Stimulated activated CD4-positive, alpha-beta T cell treated with anti-CD3 and anti-CD28 coated beads, Interleukin-12 subunit alpha, Interleukin-12 subunit beta, amount 100 ng/mL, for 4 hours (primary cell): ENCODE results near the gene KLK6.

Experiments used
- DNase-seq: peaks from one replicate; pipeline ENCODE4 v3.0.0-alpha.2; 2020

The KLK6 gene

DNA sequence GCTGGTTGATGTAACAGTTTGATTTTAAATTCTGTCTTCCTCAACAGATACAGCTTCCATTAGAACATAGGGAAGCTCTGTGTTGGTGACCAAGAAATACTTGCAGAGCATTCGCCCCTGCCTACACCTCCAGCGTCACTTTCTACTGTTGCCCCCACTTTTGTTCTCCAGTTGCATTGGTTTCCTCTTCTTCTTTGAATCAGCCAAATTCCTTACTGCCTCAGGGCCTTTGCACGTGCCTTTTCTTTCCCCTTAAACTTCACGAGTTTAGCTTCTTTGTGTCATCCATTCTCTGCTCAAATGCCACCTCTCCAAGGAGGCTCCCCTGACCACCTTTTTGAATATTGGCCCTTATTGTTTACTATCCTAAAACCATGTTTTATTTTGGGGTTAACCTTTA lies 22.3 kb downstream of the KLK6 start:
- no peak for DNase-seq

DNA sequence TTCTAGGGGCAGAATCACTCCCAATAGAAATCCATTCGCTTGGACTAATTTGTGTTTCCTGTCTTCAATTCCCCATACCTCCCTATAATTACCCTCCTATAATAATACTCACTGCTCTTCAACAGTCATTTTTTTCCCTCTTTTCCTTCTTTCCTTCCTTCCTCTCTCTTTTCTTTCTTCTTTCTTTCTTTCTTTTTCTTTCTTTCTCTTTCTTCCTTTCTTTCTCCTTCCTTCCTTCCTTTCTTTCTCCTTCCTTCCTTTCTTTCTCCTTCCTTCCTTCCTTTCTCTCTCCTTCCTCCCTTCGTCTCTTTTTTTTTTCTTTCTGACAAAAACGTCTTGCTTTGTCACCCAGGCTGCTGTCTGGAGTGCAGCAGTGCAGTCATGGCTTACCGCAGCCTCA lies 24.6 kb downstream of the KLK6 start:
- DNase-seq: no peak

DNA sequence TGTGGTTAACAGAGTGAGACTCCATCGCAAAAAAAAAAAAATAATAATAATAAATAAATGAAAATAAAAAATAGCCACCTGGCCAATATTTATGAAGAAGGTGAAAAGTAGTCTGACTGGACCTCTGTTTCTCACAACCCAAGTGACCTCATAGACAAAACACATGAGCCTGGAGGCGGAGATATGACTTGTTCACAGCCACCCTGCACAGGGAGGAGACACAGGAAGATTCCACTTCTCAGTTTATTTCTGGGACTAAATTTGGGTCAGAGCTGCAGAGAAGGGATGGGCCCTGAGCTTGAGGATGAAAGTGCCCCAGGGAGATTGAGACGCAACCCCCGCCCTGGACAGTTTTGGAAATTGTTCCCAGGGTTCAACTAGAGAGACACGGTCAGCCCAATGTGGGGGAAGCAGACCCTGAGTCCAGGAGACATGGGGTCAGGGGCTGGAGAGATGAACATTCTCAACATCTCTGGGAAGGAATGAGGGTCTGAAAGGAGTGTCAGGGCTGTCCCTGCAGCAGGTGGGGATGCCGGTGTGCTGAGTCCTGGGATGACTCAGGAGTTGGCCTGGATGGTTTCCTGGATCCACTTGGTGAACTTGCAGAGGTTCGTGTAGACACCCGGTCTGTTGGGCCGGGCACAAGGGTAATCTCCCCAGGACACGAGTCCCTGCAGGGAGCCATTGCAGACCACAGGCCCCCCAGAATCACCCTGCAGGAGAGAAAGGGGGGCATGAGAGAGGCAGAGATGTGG lies 26.1 kb downstream of the KLK6 start:
- no peak for DNase-seq

DNA sequence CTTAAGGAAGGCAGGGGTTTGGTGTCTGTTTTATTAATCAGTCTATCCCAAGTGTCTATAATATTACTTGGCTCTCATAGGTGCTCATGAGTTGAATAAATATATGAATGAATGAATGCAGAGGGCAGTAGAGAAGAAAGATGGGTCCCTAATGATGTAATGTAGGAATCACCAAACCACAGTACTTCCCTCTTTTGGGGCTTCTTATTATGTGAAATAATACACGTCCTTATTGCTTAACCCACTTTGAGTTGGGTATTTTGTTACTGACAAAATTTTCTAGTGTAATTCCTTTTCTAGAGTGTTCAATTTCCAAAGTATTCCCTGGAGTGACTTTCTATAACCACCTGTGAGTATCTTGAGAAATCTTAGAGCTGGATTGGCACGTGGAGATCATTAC lies 29.8 kb downstream of the KLK6 start:
- no peak for DNase-seq

DNA sequence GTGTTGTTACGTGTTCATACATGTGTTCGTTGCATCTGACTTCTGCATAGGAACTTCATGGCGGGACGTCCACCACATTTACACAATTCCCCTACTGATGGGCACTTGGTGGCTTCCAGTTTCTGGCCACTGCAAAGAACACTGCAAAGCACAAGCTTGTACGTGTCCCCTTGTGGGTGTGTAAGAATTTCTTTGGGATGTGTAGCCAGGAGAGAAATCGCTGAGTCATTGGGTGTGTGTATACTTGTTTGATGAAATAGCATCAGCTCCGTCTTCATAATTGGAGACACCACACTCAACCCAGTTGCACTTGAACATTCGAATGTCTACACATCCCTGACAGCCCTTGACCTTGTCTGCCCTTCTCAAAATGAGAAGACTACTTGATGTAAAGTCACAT lies 35.8 kb downstream of the KLK6 start:
- no peak for DNase-seq

DNA sequence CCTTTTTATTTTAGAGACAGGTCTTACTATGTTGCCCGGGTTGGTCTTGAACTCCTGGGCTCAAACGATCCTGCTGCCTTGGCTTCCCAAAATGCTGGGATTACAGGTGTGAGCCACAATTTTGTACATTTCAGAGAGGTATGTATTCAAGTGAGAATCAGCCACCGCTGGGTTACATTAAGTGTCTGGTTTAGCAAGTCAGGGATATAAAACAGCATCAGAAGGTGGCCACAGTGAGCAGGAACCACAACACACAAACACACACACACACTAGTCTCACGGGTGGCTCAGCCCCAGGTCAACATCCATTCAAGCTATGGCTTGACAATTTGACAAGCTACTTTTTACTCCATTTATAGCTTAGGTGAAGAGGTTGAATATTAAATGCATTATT lies 36.7 kb downstream of the KLK6 start:
- no peak for DNase-seq

DNA sequence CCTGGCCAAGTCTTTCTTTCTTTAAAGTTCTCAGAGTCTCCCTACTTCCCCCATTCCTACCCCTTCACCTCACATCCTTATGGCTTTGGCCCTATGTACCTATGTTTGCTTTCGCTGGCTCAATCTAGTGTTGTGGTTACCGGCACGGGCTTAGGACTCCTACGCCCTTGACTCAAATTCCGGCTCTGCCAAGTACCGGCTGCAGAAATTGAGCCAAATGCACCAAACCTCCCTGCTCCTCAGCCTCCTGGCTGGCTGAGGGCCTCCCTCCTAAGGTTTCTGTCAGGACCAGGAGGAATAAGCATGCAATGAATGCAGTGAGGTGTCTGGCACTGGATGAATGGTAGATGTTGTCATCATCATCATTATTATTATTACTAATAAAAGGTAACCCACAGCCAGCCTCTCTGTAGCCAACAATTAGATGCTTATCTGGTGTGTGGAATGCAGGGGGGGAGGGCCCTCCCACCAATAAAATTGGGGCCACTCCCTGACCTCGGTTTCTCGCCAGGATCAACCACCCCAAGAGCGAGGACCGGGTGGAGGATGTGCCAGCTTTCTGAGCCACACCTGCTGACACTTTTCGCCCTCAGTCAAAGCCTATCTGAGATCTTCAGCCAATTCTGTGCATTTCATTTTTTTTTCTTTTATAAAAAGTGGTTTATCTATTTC lies 37.2 kb downstream of the KLK6 start:
- DNase-seq: no peak

DNA sequence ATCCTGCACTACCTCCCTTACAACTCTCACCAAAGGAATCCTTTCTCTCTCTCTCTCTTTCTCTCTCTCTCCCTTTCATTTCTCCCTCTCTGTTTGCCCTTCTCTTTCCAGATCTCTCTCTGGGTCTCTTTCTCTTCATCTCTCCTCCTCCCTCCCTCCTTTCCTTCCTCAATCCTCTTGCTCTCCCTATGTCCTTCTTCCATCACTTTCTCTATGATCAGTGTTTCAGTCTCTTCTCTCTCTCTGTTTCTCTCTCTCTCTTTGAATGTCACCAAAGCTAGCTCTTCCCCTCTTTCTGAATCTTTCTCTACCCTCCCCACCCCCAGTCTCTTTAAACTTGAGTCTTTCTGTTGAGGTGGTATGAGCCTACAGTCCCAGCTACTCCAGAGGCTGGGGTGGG lies 38.4 kb downstream of the KLK6 start:
- no peak for DNase-seq

DNA sequence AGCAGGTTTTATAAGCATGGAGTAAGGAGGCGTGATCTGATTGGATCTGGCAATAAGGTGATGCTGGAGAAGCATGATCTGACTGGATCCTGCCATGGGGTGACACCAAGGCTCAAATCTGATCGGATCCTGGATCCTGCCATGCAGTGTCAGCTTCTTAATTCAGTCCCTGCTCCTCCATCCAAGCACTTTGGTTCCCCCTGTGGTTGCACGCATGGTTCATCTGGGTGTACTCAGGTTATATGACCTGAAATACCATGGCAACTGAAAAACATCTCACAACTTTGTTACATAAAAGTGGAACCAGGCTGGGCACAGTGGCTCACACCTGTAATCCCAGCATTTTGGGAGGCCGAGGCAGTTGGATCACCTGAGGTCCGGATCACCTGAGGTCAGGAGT lies 40.6 kb downstream of the KLK6 start:
- no peak for DNase-seq

DNA sequence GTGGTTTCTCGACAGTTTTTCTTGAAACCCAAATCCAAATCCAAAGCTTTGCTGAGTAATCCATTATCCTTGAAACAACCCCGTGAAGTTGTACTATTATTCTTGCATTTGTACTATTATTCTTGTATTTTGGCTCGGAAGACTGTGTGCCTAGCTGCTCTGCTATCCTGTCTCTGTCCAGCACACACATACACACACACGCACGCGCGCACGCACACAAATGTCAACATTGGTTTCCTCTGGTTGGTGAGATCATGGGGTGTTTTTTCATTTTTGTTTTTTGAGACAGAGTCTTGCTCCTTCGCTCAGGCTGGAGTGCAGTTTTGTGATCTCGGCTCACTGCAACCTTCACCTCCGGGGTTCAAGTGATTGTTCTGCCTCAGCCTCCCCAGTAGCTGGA lies 43.2 kb downstream of the KLK6 start:
- no peak for DNase-seq

DNA sequence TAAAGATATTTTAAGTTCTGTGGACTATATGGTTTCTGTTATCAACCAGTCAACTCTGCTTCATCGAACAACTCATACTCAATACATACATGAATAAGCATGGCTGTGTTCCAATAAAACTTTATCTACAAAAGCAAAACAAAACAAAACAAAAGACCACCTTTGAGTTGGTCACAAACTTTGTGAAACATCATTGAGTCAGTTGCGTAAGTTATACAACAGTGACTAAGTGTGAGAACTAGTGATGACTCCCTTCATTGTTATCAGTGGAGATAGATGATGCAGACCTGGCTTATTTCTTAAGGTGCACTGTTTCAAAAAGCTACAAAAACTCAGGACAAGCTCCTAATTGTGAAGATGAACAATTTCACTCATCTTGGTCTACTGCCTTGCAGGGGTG lies 43.7 kb downstream of the KLK6 start:
- DNase-seq: no peak

DNA sequence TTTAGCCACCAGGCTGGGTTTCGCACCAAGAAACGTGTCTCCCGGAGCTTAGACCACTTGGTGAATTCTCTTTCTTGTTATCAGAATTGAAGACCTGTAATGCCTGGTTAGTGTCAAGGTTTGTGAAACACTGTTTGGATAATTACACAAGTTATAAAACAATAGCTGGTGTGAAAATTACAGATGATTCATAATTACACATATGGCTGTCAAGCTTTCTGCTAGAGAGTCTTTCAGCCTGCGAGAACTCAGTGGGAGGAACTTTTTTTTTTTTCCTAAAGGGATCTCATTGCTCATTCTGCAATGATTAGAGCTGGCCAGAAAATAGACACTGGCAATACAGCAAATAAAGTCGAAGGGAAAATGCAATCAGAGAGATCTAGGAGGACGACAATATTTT lies 44.8 kb downstream of the KLK6 start:
- no peak for DNase-seq

DNA sequence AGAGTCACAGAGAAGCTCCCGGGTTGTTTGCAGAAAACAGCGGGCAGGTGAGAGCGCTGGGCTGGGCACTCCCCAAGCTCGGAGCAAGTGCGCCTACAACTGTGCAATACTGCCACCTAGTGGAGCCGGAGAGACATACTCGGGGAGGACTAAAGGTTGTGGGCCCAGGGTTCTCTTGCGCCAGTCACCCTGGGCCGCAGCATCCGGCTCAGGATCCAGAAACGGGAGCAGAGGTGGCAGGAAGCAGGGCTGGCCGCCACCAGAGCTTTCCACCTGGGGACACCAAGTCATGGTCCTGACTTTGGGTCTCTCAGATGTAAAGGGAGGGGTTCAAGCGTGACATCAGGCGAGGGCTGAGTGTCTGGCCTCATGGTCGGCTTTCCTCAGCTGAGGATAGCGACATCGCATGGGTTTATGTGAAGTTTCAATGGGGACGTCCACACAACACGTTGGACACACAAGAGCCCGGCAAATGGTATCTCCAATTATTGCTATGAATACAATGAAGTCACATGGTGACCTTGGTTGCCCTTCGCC lies 47.0 kb downstream of the KLK6 start:
- peak; percentile 68 for DNase-seq

DNA sequence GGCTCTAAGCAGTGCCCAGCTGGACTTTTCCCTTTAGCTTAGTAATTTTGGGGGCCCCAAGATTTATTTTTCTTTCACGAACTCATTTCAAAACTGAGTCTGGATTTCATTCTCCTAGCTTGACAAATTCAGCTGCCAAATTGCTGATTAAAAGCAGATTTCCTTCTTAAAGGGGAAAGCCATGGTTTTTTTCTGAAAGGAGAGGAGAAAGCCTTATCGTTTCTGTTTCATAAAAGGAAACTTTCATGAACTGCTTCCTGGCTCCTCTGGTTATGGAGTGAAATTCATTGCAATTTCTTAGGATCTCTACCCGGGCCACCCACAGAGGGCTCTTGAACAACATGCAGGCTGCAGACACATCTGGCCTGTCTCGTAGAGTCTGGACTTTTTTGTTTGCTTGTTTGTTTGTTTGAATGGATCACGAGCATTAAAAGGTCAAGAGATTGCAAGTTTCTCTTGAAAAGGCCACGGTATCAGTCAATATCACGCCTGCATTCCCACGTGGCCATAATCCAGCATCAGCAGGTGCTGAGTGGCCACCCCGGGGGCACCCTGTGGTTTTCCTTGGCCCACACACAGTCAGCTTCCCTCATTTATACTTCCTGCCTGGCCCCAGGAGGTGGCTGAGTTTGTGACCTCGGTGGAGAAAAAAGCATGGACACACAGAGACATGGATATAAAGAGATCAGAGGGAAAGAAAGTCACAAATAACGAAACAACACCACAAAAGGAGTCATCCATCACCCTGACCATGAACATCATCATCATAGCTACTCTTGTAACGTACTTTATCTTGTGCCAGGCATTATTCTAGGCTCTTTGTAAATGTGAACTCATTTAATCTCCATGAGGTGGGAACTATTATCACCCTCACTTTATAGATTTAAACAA lies 47.7 kb downstream of the KLK6 start:
- no peak for DNase-seq

DNA sequence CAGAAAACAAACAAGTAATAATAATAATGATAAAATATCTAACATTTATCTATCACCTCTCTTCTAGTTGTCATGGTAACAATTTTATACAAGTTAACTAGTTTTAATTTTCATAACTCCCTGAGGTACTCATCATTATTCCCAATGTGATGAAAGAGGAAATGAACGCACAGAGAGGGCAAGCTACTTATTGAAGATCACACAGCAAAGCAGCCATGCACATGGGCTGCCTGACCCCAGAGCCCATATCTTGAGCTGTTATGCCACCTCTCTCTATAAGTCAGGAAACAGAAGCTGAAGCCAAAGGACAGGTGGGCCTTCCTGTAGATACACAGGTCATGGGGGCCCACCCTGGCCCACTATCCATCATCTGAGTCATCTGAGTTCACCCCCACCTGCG lies 53.3 kb downstream of the KLK6 start:
- no peak for DNase-seq

DNA sequence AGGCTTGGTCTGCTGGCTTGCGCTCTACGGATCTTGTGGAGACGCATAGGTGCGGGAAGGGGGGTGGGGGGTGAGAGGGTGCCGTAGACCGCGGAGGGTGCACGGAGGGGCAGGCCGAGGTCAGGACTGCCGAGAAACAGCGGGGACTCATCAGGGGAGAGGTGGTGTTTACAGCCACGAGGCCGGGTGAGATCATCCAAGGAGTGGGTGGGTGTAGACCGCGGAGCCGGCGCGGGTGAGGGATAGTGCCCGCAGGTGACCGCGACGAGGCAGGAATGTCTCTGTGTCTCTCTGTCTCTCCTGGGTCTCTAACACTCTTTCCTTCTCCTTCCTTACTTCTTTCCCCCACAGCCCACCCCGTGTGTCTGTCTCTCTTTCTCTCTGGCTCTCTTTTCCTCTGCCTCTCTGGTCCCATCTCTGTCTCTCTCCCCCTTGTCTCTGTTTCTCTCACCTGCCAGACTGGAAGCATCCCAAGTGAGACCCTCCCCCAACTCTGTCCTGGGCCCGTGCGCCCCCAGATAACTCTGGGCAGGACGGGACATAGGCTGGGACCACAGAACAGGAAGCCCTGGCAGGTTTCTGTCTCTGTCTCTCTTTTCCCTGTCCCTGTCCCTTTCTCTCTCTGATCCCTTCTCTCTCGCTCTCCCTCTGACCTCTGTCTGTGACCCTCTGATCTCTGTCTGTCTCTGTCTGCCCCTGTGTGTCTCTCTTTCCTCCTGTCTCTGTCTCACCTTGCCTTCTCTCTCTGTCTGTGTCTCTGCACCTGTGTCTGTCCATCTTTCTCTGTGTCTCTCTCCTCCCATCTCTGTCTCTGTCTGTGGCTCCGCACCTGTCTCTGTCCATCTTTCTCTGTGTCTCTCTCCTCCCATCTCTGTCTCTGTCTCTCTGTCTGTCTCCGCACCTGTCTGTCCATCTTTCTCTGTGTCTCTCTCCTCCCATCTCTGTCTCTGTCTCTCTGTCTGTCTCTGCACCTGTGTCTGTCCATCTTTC lies 56.4 kb downstream of the KLK6 start:
- DNase-seq: no peak

DNA sequence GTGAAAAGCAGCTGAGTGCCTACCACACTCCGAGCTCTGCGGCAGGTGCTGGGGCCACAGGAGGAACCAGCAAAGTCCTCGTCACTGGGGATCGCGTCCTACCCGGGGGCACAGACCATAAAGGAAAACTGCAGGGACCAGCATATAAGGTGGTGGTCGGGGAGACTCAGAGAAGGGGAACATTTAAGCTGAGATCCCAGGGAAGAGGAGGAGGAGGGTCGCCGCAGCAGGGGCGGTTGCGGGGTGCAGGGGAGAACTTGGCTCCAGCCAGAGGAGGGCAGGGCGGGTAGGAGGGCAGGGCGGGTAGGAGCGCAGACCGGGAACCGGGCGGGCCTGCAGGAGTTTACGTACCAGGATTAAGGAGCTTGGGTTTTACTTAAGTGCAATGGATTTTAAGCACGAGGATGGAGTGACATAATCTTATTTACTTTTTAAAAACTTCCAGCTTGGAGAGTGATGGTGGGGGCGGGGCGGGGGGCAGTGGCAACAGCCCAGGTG lies 57.2 kb downstream of the KLK6 start:
- DNase-seq: no peak

DNA sequence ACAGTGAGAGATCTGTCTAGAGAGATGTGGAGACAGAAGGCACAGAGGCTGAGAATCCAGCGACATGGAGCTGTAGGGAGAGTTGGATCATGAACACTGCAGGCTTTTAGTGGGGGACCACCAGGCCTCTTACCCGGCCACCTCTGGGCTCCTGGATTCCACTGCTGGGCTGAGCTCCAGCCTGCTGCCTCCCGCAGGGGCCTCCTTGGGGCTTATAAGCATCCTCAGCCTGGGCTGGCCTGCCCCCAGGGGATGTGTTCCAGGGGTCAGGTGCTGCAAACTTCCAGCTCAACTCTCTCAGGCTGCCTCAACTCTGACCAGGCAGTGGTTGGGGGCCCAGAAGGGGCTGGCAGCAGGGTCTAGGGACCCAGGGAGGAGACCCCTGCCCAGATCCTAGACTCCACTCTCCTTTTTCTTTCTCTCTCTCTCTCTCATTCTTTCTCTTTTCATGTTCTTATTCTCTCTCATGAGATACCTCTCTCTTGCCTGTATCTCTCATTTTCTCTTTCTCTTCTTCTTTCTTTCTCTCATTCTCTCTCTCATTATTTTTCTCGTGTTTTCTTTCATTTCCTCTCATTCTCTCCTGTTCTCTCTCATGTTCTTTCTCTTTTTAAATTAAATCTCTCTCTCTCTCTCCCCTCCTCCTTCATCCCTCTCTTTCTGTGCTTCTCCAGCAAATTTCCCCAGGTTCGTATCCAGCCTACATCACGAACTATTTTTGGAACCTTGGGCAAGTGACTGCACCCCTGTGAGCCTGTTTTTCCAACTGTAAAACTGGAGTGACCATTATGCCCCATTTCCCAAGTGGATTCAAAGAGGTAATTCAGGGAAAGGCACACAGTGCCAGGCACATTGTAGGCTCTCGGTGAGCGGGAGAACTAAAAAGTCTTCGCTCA lies 57.9 kb downstream of the KLK6 start, which contains the start of gene KLK4:
Gene KLK4 (minus strand): TSS at position 190 of the 896 bp plus-strand sequence. CDS start 657 bp downstream, outside the sequence.
- no peak for DNase-seq

DNA sequence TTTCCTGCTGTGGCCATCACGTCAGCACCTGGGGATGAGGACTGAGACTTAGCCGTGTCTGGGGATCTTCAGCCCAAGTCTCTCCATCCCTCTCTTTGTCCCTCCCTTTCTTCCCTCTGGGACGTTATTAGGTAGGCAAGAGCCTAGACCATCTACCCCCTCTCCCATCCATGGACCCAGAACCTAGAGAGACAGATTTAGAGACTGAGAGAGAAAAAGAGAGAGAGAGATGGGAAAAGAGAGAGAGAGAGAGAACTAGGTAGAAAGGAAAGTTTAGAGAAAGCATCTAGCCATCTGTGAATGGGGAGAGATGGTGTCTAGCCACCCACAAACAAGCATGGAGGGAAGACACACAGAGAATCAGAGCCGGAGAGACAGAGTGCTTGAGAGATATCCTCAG lies 58.7 kb downstream of the KLK6 start:
- DNase-seq: no peak

DNA sequence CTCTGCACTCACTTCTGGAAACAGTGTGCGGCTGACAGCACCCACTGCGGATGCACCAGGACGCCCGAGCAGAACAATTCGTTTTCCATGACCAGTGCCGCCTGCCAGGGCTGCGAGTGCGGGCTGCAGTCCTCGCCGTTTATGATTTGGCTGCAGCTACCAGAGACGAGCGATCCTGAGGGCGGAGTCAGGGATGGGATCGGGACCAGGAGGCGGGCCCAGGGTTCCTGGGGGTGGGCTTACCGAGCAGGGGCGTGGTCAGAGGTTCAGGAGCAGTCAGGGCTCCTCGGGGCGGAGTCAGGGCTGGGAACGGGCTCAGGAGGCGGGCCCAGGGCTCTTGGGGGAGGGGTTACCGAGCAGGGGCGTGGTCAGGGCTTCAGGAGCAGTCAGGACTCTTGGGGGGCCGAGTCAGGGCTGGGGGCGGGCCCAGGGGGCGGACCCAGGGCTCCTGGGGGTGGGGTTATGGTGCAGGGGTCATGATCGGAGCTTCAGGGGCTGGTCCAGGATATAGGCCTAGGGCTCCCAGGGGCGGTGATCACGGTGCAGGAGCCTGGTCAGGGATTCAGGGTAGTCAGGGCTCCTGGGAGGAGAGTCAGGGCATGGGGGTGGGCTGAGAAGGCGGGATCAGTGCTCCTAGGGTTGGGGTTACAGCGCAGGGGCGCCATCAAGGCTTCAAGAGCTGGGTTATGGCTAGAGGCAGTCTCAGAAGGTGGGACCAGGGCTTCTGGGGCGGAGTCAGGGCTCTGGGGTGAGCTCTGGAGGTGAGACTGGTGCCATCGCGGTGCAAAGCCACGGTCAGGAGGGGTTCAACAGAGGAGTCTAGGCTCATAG lies 59.9 kb downstream of the KLK6 start:
- no peak for DNase-seq
